Prostate gland (tissue), 2 donors: ENCODE measurements around the gene WDR83.

Experiments used
- POLR2A ChIP-seq: fragments of 450-650 bp; IDR thresholded peaks from one replicate; pipeline ENCODE4 v1.6.1; 2016; ENCODE audit warnings: antibody characterized with exemption, mild to moderate bottlenecking
- POLR2AphosphoS5 ChIP-seq: sonication (generic); formaldehyde crosslinking; IDR thresholded peaks from one replicate; pipeline ENCODE4 v1.6.1; 2017; ENCODE audit warnings: antibody characterized with exemption
- TF ChIP-seq, protein P1 (sequence below), 4 experiments: fragments of 200-600 bp in 2 of 4; fragments of 450-650 bp in 2 of 4; sonication (generic) in 2 of 4; IDR thresholded peaks; 1 replicate in 3 of 4; 2 replicates in 1 of 4; pipeline ENCODE4 v1.5.1; 2016 to 2019; ENCODE audit warnings: antibody characterized with exemption in 4 of 4, mild to moderate bottlenecking in 2 of 4, moderate library complexity in 2 of 4

DNA sequence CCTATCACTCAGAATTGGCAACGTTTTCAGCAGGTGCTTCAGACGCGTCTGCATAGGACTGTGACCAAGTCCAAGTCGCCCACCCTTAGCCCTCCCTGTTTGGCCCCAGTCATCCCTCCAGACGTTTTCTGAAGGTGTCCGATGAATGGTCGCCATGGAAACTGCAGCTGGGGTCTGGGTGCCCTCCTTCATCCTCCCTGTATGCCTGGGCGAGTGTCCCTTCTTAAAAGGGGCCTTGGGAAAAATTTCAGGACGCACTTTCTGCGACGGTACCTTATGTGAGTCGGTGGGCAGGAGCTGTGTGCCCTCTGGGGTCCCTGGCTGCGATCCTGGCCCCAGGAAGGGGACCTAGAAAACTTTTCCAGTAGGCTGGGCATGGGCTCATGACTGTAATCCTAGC is 25.2 kb upstream of the WDR83 start:
- TF ChIP-seq, protein P1, sequence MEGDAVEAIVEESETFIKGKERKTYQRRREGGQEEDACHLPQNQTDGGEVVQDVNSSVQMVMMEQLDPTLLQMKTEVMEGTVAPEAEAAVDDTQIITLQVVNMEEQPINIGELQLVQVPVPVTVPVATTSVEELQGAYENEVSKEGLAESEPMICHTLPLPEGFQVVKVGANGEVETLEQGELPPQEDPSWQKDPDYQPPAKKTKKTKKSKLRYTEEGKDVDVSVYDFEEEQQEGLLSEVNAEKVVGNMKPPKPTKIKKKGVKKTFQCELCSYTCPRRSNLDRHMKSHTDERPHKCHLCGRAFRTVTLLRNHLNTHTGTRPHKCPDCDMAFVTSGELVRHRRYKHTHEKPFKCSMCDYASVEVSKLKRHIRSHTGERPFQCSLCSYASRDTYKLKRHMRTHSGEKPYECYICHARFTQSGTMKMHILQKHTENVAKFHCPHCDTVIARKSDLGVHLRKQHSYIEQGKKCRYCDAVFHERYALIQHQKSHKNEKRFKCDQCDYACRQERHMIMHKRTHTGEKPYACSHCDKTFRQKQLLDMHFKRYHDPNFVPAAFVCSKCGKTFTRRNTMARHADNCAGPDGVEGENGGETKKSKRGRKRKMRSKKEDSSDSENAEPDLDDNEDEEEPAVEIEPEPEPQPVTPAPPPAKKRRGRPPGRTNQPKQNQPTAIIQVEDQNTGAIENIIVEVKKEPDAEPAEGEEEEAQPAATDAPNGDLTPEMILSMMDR (IDR thresholded peaks at IDR 0.05), result no peak
- TF ChIP-seq POLR2A (no peak), POLR2AphosphoS5 (no peak)
